Panc1 (cell line): Measurements from ENCODE around the gene KLRF2. TPM values are rescaled to one million over a fixed set of nuclear protein-coding genes. Genes with fewer than 3 reads are reported as not detected.

Source experiments
- ATAC-seq: fragments of 200-7000 bp; cut with Tn5 transposase; 2 replicates; pipeline ENCODE4 v1.9.1; 2020; ENCODE audit warnings: mild to moderate bottlenecking, moderate library complexity
- BruUV-seq: library from RNA; stranded (reverse); fragments of 400-500 nt; replicated peaks from 2 replicates; lab custom pipeline; 2021; lab: Mats Ljungman, UMichigan
- CTCF ChIA-PET: fragments of 300-600 bp; sonication (Branson Sonifier 250); formaldehyde crosslinking; loops from one replicate; lab custom pipeline; 2022; ENCODE audit warnings: antibody characterized with exemption; lab: Charles Lee
- POLR2A ChIA-PET: fragments of 300-600 bp; sonication (Branson Sonifier 250); formaldehyde crosslinking; loops from one replicate; lab custom pipeline; 2022; ENCODE audit warnings: antibody characterized with exemption; lab: Charles Lee
- DNase-seq: peaks from one replicate; pipeline ENCODE4 v3.0.0-alpha.2; 2010; ENCODE audit warnings: low read depth, low spot score
- H3K27ac ChIP-seq: 2 replicates; pipeline ENCODE4 v1.5.1; 2011; ENCODE audit warnings: mild to moderate bottlenecking, low read length, inconsistent platforms
- H3K27me3 ChIP-seq: fragments of 200-500 bp; sonication (Bioruptor generic); 2 replicates; pipeline ENCODE4 v1.6.0; 2014; ENCODE audit warnings: low read length, inconsistent platforms; ENCODE audit not compliant: control insufficient read depth, insufficient read depth
- H3K36me3 ChIP-seq: fragments of 200-500 bp; sonication (Bioruptor generic); 2 replicates; pipeline ENCODE4 v1.5.1; 2014; ENCODE audit warnings: inconsistent platforms, mild to moderate bottlenecking, low read length, moderate library complexity; ENCODE audit not compliant: control insufficient read depth, insufficient read depth
- H3K4me1 ChIP-seq: 2 replicates; pipeline ENCODE4 v1.5.1; 2011; ENCODE audit warnings: inconsistent platforms, mild to moderate bottlenecking, low read length, moderate library complexity; ENCODE audit not compliant: control insufficient read depth, insufficient read depth
- H3K4me3 ChIP-seq, 2 experiments: 2 replicates each; pipeline ENCODE4 v1.5.1; 2011 to 2012; ENCODE audit warnings: low read depth in 2 of 2, low read length in 2 of 2, mild to moderate bottlenecking in 2 of 2, inconsistent platforms in 1 of 2, moderate library complexity in 1 of 2
- H3K9me3 ChIP-seq: fragments of 200-500 bp; sonication (Bioruptor generic); 2 replicates; pipeline ENCODE4 v1.5.1; 2014; ENCODE audit warnings: low read depth, mild to moderate bottlenecking, inconsistent platforms, low read length, moderate library complexity; ENCODE audit not compliant: control insufficient read depth, insufficient read depth
- CTCF ChIP-seq: fragments of 450-650 bp; IDR thresholded peaks from 2 replicates; pipeline ENCODE4 v1.5.1; 2017; ENCODE audit warnings: mild to moderate bottlenecking
- POLR2AphosphoS5 ChIP-seq: IDR thresholded peaks from 2 replicates; pipeline ENCODE4 v1.6.1; 2012; ENCODE audit warnings: mild to moderate bottlenecking, low read depth, low read length, moderate library complexity
- SIN3A ChIP-seq: IDR thresholded peaks from 2 replicates; pipeline ENCODE4 v1.6.1; 2012; ENCODE audit warnings: low read depth, mild to moderate bottlenecking, low read length, moderate library complexity, borderline replicate concordance; ENCODE audit not compliant: insufficient read depth
- TCF7L2 ChIP-seq: IDR thresholded peaks from 2 replicates; pipeline ENCODE4 v1.6.1; 2011; ENCODE audit warnings: mild to moderate bottlenecking, low read depth, low read length, inconsistent platforms
- in situ Hi-C: cut with HindIII; loops from 2 replicates; pipeline ENCODE4 v1.10.0; 2016; ENCODE audit warnings: low sequenced_read_pairs, low pct_unique_long_range_greater_than_20kb
- intact Hi-C: fragments of 100-400 bp; cut with micrococcal nuclease; formaldehyde crosslinking; loops from one replicate; pipeline ENCODE4 v1.10.0; 2022; ENCODE audit not compliant: unreplicated experiment
- total RNA-seq: library from RNA; stranded (reverse); gene quantifications from one replicate; pipeline ENCODE4 v1.2.1, GENCODE V29; 2021; ENCODE audit not compliant: unreplicated experiment
- TF ChIP-seq, protein P1 (sequence below), 2 experiments: IDR thresholded peaks; 2 replicates each; pipeline ENCODE4 v1.6.1; 2011 to 2012; ENCODE audit warnings: low read depth in 2 of 2, control low read depth in 1 of 2, low read length in 1 of 2, mild to moderate bottlenecking in 1 of 2, moderate library complexity in 1 of 2; ENCODE audit not compliant: insufficient read depth in 1 of 2

Gene KLRF2
- total RNA-seq, 1 experiment from 2014 or later: not detected

GRCh38 chr12:9870286-9870866 is 10.9 kb upstream of the KLRF2 start:
- CTCF ChIA-PET: no interaction called here
- ATAC-seq (no peak), DNase-seq (no peak)
- intact Hi-C loops: no loop called here
- no peaks in the 10 kb centered on the region; the same call in 1 of the 2 replicates for H3K4me1 ChIP-seq
- TF ChIP-seq TCF7L2 (no peak), SIN3A (no peak), POLR2AphosphoS5 (no peak), CTCF (no peak)
- TF ChIP-seq, protein P1, sequence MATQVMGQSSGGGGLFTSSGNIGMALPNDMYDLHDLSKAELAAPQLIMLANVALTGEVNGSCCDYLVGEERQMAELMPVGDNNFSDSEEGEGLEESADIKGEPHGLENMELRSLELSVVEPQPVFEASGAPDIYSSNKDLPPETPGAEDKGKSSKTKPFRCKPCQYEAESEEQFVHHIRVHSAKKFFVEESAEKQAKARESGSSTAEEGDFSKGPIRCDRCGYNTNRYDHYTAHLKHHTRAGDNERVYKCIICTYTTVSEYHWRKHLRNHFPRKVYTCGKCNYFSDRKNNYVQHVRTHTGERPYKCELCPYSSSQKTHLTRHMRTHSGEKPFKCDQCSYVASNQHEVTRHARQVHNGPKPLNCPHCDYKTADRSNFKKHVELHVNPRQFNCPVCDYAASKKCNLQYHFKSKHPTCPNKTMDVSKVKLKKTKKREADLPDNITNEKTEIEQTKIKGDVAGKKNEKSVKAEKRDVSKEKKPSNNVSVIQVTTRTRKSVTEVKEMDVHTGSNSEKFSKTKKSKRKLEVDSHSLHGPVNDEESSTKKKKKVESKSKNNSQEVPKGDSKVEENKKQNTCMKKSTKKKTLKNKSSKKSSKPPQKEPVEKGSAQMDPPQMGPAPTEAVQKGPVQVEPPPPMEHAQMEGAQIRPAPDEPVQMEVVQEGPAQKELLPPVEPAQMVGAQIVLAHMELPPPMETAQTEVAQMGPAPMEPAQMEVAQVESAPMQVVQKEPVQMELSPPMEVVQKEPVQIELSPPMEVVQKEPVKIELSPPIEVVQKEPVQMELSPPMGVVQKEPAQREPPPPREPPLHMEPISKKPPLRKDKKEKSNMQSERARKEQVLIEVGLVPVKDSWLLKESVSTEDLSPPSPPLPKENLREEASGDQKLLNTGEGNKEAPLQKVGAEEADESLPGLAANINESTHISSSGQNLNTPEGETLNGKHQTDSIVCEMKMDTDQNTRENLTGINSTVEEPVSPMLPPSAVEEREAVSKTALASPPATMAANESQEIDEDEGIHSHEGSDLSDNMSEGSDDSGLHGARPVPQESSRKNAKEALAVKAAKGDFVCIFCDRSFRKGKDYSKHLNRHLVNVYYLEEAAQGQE (IDR thresholded peaks at IDR 0.05; ENCODE audit: insufficient read depth in 1 of 2, low read depth in 2 of 2, low read length in 1 of 2): no peak
- peak overlapping the region; percentile 84; the same call in 1 of the 2 replicates for H3K27ac ChIP-seq
- no peaks in the 10 kb centered on the region for H3K27me3 ChIP-seq
- H3K4me3 ChIP-seq: no peak overlapping the region; a peak in 1 of 4 replicates
- POLR2A ChIA-PET: interaction anchor here (0.5 kb wide), 1 partner anchor 319 kb away, joined by 8 read pairs; no protein-coding TSS in a partner anchor
- no TSS peak for BruUV-seq
- no peaks in the 10 kb centered on the region for H3K36me3 ChIP-seq
- no peaks in the 10 kb centered on the region for H3K9me3 ChIP-seq
- in situ Hi-C loops: no loop called here

DNA sequence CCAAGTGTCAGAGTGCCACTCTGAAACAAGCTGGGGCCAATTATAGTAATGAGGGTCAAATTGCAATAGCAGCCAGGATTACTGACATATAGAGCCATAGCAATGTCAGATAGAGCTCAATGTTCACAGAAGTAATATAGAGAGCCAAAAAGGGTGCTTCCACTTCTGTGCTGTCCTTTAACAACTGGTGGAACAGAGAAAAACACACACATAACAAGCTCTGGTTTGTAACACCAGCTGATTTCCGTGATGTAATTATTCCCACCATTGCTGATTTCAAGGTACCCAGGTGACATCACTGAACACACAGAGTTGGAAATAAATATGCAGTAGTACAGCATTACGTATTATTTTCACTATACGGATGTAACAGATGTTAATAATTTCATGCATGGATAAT is 9.1 kb upstream of the KLRF2 start:
- ChIA-PET CTCF (no interaction called here), POLR2A (interaction anchor here (0.6 kb wide), 1 partner anchor 8 kb away, joined by 3 read pairs; no protein-coding TSS in a partner anchor)
- no peak overlapping the region for H3K4me3 ChIP-seq
- no peaks in the 10 kb centered on the region for H3K4me1 ChIP-seq
- ATAC-seq: no peak
- H3K36me3 ChIP-seq: no peaks in the 10 kb centered on the region
- DNase-seq: no peak
- BruUV-seq: no TSS peak
- in situ Hi-C loops (no loop called here), intact Hi-C loops (no loop called here)
- no peak overlapping the region for H3K27ac ChIP-seq
- no peaks in the 10 kb centered on the region for H3K9me3 ChIP-seq
- TF ChIP-seq POLR2AphosphoS5: no peak
- TF ChIP-seq TCF7L2: no peak
- TF ChIP-seq CTCF: no peak
- TF ChIP-seq, protein P1 (IDR thresholded peaks at IDR 0.05; ENCODE audit: insufficient read depth in 1 of 2, low read depth in 2 of 2, low read length in 1 of 2): no peak
- TF ChIP-seq SIN3A: no peak
- no peaks in the 10 kb centered on the region for H3K27me3 ChIP-seq
